Esophagus (tissue), 2 donors: ENCODE data around the gene MKX. TPM values are rescaled to one million over a fixed set of nuclear protein-coding genes. Genes with fewer than 3 reads are reported as not detected.
"Not testable (repeated sequence)": the region's sequence is repeated elsewhere in the genome, so short reads cannot be mapped to it uniquely, and the experiment has no call there.

Experiments used
- H3K27ac ChIP-seq, 2 donors: one replicate each; pipeline ENCODE4 v1.5.1; 2013; ENCODE audit warnings: low read depth in 2 of 2, mild to moderate bottlenecking in 2 of 2, inconsistent platforms in 1 of 2, low read length in 1 of 2, moderate library complexity in 1 of 2
- H3K27me3 ChIP-seq, 2 donors: one replicate each; pipeline ENCODE4 v1.6.1; 2013; ENCODE audit warnings: low read length in 2 of 2, control low read depth in 1 of 2, mild to moderate bottlenecking in 1 of 2; ENCODE audit not compliant: insufficient read depth in 2 of 2, control insufficient read depth in 1 of 2
- H3K36me3 ChIP-seq, 2 donors: one replicate each; pipeline ENCODE4 v1.6.1; 2013; ENCODE audit warnings: low read length in 1 of 2; ENCODE audit not compliant: control insufficient read depth in 2 of 2, insufficient read depth in 2 of 2
- H3K4me1 ChIP-seq, 2 donors: one replicate each; pipeline ENCODE4 v1.6.1; 2013; ENCODE audit warnings: low read length in 1 of 2; ENCODE audit not compliant: control insufficient read depth in 2 of 2, insufficient read depth in 2 of 2
- H3K4me3 ChIP-seq, 2 donors: one replicate each; pipeline ENCODE4 v1.5.1; 2013; ENCODE audit warnings: low read length in 2 of 2, mild to moderate bottlenecking in 2 of 2, low read depth in 1 of 2, moderate library complexity in 1 of 2
- H3K9me3 ChIP-seq, 2 donors: one replicate each; pipeline ENCODE4 v1.6.1; 2013; ENCODE audit warnings: mild to moderate bottlenecking in 2 of 2, low read depth in 1 of 2, low read length in 1 of 2, moderate library complexity in 1 of 2; ENCODE audit not compliant: control insufficient read depth in 2 of 2, insufficient read depth in 1 of 2
- WGBS, 2 donors: extraction: QIAGEN DNeasy Blood & Tissue Kit; methylation state at CpG; one replicate each; pipeline ENCODE4 v1.1.7; 2013; 5-methylcytosine and 5-hydroxymethylcytosine counted together
- polyA plus RNA-seq, 2 donors: library from polyadenylated mRNA; stranded (reverse); fragments of 200-250 nt; gene quantifications; one replicate each; pipeline ENCODE4 v1.2.3, GENCODE V29; 2013
- donor health status: healthy with polysubstance abuse.
- donor health status: Bipolar disorder and iron deficiency.

MKX gene
- polyA plus RNA-seq, 2 donors, result 0.39 to 0.99 TPM

DNA sequence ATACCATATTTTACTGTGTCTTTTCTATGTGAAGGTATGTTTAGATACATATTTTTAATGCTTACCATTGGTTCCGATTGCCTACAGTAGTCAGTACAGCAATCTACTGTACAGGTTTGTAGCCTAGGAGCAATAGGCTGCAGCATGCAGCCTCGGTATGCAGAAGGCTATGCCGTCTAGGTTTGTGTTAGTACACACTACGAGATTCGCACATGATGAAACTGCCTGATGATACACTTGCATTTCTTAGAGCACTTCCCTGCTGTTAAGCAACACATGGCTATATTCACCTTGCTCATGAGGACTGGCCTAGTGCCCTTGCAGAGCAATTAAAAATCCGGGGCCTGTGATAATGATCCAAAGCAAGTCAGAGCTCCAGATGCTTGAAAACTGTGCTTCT, 62.4 kb downstream of the MKX start:
- no peaks in the 10 kb centered on the region for H3K27me3 ChIP-seq
- H3K9me3 ChIP-seq, result no peaks in the 10 kb centered on the region
- no peaks in the 10 kb centered on the region for H3K4me1 ChIP-seq
- WGBS, 2 donors, result 87 to 88% methylated on average over 6 of the region's 6 CpGs
- no peaks in the 10 kb centered on the region for H3K36me3 ChIP-seq
- H3K4me3 ChIP-seq, result no peak overlapping the region
- no peak overlapping the region for H3K27ac ChIP-seq

- not testable (repeated sequence) for H3K36me3 ChIP-seq, H3K4me3 ChIP-seq, H3K27ac ChIP-seq, H3K9me3 ChIP-seq, H3K27me3 ChIP-seq, H3K4me1 ChIP-seq
- WGBS, 2 donors, result 86% methylated on average over 3 of the region's 3 CpGs
Measured at GRCh38 chr10:27681795-27682194, 63.8 kb downstream of the MKX start.

DNA sequence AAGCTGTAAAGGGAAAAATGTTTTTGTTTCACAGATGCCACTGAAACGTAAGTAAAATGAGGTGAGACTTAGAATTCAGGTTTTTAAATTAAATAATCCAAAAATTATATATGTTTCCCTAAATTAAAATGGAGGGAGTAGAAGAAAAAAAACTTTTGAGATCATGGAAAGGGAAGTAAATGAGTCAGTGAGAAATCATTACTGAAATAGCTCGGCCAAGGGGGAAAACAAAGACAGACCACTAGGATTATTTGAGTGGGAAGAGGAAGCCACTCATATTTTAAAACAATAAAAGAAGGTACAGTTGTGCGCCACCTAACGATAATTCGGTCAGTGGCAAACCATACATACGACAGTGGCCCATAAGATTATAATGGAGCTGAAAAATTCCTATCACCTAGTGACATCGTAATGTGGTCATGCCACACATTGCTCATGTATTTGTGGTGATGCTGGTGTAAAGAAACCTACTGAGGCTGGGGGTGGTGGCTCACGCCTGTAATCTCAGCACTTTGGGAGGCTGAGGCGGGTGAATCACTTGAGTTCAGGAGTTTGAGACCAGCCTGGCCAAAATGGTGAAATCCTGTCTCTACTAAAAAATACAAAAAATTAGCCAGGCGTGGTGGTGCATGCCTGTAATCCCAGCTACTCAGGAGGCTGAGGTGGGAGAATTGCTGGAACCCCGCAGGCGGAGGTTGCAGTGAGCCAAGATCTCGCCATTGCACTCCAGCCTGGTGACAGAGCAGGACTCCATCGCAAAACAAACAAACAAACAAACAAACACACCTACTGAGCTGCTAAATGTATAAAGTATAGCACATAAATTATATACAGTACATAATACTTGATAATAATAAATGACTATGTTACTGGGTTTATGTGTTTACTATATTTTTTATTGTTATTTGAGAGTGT, 64.7 kb downstream of the MKX start:
- Histone ChIP-seq H3K36me3 (no peaks in the 10 kb centered on the region), H3K4me3 (no peak overlapping the region), H3K27ac (no peak overlapping the region), H3K27me3 (no peaks in the 10 kb centered on the region), H3K4me1 (no peaks in the 10 kb centered on the region), H3K9me3 (no peaks in the 10 kb centered on the region)
- 86 to 89% methylated on average over 14 of the region's 14 CpGs for WGBS, 2 donors

DNA sequence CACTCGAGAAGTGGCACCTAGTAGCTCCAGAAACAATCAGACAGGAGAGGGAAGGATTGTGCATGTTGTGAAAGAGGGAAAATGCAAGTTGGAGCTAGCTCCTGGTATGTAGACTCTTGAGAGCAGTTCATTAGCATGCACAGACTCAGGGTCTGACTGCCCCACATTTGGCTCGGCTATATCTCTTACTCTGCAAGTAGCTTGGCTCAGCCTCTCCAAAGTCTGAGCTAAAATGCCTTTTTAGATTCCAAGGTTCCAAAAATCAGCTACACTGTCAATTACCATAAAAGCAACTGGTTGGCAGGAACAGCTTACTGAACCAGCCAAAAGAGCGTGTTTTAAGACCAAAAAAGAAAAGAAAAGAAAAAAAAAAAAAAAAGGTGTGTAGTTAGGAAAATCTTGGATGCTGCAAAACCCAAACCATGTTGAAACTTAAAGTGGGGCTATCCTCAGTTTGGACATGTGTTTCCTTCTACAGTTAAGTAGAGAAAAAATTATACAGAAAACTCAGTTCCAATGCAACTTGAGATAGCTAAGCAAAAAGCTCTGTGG, 65.5 kb downstream of the MKX start:
- Histone ChIP-seq H3K4me3 (no peak overlapping the region), H3K9me3 (no peaks in the 10 kb centered on the region), H3K27me3 (no peaks in the 10 kb centered on the region), H3K27ac (no peak overlapping the region), H3K4me1 (no peaks in the 10 kb centered on the region), H3K36me3 (no peaks in the 10 kb centered on the region)
- 29 to 36% methylated on average over 3 of the region's 3 CpGs for WGBS, 2 donors

GRCh38 chr10:27679369-27679912, 66.2 kb downstream of the MKX start:
- Histone ChIP-seq H3K9me3 (no peaks in the 10 kb centered on the region), H3K4me1 (no peaks in the 10 kb centered on the region), H3K4me3 (no peak overlapping the region), H3K27ac (no peak overlapping the region), H3K36me3 (no peaks in the 10 kb centered on the region), H3K27me3 (no peaks in the 10 kb centered on the region)
- WGBS, 2 donors, result 62 to 63% methylated on average over 5 of the region's 5 CpGs

DNA sequence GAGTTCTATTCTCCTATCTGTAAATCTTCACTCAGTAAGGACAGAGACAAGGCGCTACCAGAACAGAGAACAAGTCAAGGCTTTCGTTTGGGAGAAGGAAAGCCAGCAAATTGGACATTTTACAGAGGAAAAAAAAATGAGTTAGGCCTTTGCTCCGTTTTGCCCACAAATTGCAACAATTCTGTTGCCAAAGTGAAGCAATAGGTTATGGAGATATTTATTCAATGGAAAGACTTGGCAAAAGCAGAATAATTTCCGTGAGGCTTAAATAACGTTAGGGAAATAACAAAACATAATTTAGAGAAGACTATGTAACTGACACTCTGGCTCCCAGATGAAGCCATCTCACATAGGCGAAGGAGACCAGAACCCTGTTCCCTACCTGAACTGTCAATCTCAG, 67.5 kb downstream of the MKX start:
- Histone ChIP-seq H3K27me3 (no peaks in the 10 kb centered on the region), H3K27ac (no peak overlapping the region), H3K4me1 (no peaks in the 10 kb centered on the region), H3K9me3 (no peaks in the 10 kb centered on the region), H3K4me3 (no peak overlapping the region), H3K36me3 (no peaks in the 10 kb centered on the region)
- 62 to 64% methylated on average over 6 of the region's 6 CpGs for WGBS, 2 donors

- Histone ChIP-seq H3K27me3 (no peaks in the 10 kb centered on the region), H3K36me3 (no peaks in the 10 kb centered on the region), H3K9me3 (no peaks in the 10 kb centered on the region), H3K4me1 (no peaks in the 10 kb centered on the region), H3K27ac (no peak overlapping the region), H3K4me3 (no peak overlapping the region)
Measured at GRCh38 chr10:27673065-27673464, 72.6 kb downstream of the MKX start.

DNA sequence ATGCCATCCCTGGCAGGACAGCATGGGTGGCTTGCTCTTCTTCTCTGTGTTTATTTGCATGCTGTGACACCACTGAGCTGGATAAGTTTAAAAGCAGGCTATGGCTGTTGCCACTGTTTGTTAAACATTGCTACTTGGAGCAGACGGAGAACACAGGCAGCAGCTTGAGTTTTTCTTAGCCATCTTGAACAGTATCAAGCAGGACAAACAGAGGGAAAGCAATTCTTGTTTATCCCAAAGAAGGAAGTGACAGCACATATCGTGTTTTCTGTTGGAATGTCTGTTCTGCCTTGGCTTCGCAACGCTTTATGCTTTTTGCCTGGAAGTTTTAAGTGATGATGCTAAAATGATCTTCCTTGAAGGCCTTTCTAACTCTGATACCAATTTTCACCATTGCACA, 73.8 kb downstream of the MKX start:
- Histone ChIP-seq H3K27ac (no peak overlapping the region), H3K9me3 (no peaks in the 10 kb centered on the region), H3K27me3 (no peaks in the 10 kb centered on the region), H3K36me3 (no peaks in the 10 kb centered on the region), H3K4me1 (no peaks in the 10 kb centered on the region), H3K4me3 (no peak overlapping the region)
- 76 to 77% methylated on average over 4 of the region's 4 CpGs for WGBS, 2 donors

- H3K9me3 ChIP-seq, result no peaks in the 10 kb centered on the region
- no peaks in the 10 kb centered on the region for H3K4me1 ChIP-seq
- no peaks in the 10 kb centered on the region for H3K27me3 ChIP-seq
- WGBS, 2 donors, result 84 to 85% methylated on average over 5 of the region's 5 CpGs
- no peak overlapping the region for H3K27ac ChIP-seq
- no peak overlapping the region for H3K4me3 ChIP-seq
- H3K36me3 ChIP-seq, result no peaks in the 10 kb centered on the region
Measured at GRCh38 chr10:27664461-27664860, 81.2 kb downstream of the MKX start.

GRCh38 chr10:27663621-27664020, 82.0 kb downstream of the MKX start:
- Histone ChIP-seq H3K27me3 (no peaks in the 10 kb centered on the region), H3K27ac (no peak overlapping the region), H3K9me3 (no peaks in the 10 kb centered on the region), H3K36me3 (no peaks in the 10 kb centered on the region), H3K4me3 (no peak overlapping the region), H3K4me1 (no peaks in the 10 kb centered on the region)
